ENCODE results near the gene KRTAP5-1.
"Not testable (repeated sequence)": the region's sequence is repeated elsewhere in the genome, so short reads cannot be mapped to it uniquely, and the experiment has no call there.

KRTAP5-1 gene, protein sequence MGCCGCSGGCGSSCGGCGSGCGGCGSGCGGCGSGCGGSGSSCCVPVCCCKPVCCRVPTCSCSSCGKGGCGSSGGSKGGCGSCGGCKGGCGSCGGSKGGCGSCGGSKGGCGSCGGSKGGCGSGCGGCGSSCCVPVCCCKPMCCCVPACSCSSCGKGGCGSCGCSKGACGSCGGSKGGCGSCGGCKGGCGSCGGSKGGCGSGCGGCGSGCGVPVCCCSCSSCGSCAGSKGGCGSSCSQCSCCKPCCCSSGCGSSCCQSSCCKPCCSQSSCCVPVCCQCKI

DNA sequence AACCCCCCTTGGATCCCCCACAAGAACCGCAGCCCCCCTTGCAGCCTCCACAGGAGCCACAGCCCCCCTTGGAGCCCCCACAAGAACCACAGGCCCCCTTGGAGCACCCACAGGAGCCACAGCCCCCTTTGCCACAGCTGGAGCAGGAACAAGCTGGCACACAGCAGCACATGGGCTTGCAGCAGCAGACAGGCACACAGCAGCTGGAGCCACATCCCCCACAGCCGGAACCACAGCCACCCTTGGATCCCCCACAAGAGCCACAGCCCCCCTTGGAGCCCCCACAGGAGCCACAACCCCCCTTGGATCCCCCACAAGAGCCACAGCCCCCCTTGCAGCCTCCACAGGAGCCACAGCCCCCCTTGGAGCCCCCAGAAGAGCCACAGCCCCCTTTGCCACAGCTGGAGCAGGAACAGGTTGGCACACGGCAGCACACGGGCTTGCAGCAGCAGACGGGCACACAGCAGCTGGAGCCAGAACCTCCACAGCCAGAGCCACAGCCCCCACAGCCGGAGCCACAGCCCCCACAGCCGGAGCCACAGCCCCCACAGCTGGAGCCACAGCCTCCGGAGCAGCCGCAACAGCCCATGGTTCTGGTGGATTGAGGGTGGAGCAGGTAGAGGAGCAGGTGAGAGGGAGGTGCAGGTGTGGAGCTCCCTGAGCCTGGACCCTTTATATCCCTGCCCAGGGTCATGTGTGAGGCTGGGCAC, at the start of gene KRTAP5-1:
TSS of gene KRTAP5-1 (minus strand) at position 623 of the 710 bp plus-strand sequence. CDS start at position 589, 34 bp downstream.
- DNase-seq = not testable (repeated sequence)

DNA sequence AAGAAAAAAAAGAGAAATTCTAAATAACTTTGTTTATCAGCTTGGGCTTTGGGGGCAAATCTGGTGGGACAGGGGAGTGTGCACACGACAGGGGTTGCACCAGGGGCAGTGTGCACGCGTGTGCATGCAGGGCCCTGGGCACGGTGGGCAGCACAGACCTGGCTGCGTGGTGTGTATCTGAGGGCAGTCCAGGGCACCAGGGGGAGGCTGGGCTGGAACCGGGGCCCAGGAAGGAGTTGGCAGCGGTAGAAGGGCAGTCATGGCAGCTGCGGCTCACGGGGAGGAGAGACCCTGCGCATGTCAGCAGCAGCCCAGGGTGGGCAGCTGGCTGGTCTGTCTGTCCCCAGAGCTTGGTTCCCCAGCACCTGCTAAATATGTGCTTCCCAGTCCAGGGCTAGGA, 48.8 kb upstream of the KRTAP5-1 start:
- DNase-seq = no peak

DNA sequence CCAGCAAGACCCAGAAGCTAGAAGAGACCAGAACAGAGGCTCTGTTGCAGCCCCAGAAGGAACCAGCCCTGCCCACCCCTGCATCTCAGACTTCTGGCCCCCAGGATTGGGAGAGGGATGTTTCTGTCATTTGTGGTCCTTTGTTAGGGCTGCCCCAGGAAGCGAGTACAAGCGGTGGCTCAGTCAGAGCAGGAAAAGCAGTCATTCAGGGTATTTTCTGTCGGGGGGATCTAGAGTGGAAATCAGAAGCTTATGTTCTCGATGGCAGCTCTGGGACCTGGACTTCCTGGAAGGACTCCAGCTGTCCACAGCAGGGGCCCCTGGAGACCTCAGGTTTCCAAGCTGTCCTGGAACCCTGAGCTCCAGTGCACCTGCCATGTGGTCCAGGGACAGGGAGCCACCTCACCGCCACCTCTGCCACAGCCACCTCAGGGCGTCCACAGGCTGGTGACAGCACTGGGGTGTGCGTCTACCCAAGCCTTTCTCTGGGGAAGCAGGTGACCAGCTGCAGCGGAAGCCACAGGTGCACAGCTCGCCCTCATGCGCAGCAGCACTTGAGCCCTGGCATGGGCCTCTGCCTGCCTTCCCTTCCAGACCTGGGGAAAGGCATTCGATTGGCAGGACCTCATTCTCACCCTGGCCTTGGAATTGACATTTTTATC, 47.1 kb upstream of the KRTAP5-1 start:
- no peak for DNase-seq

DNA sequence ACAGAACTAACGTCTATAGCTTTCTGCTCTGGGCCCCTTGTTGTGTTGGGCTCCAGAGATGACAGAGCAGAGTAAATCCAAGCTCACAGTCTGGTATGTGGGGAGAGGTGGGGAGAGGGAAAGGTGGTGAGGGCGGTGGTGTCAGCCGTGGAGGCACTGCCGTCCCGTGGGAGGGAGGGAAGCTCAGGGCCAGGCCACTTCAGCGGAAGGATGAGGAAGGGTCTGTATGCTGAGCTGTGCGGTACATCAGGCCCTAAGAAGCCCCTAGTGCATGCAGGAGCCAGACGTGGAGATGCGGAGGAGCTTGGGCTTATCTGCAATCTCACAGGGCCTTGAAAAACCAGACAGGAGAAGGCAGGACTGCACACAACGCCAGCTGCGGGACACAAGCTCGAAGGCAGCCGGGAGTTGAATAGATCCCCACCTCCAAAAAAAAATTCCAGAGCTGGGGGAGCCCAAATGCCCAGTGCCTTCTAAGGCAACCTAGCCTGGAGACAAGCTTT, 46.0 kb upstream of the KRTAP5-1 start:
- no peak for DNase-seq

DNA sequence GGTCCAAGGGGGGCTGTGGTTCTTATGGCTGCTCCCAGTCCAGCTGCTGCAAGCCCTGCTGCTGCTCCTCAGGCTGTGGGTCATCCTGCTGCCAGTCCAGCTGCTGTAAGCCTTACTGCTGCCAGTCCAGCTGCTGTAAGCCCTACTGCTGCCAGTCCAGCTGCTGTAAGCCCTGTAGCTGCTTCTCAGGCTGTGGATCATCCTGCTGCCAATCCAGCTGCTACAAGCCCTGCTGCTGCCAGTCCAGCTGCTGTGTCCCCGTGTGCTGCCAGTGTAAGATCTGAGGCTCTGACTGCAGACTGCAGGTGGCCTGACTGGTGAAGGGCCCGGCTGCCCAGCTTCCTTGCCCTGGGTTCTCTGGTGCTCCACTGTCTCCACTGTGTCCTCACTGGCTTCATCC, 45.2 kb upstream of the KRTAP5-1 start:
- DNase-seq = no peak

DNA sequence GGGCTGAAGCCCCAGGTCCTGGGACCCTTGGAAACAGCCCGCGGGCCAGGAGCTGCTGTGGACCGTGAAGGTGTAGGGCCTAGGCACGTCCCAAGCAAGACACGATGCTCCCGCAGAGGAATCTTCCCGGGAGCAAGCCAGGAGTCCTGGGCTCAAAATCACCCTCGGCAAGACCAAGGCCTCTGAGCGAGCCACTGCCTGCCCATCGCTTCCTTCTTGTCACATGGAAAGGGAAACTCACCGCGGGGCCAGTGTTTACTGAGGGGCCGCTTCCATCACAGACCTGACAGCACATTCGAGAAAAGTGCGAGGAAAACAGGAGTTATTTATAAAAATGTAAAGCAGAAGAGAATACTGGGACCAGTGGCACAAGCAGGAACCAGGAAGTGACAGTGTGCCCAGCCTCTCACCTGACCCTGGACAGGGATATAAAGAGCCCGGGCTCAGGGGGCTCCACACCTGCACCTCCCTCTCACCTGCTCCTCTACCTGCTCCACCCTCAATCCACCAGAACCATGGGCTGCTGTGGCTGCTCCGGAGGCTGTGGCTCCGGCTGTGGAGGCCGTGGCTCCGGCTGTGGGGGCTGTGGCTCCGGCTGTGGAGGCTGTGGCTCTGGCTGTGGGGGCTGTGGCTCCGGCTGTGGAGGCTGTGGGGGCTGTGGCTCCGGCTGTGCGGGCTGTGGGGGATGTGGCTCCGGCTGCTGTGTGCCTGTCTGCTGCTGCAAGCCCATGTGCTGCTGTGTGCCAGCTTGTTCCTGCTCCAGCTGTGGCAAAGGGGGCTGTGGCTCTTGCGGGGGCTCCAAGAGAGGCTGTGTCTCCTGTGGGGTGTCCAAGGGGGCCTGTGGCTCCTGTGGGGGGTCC, 44.5 kb upstream of the KRTAP5-1 start, which contains the start of gene KRTAP5-5:
TSS of gene KRTAP5-5 (plus strand) at position 450 of the 860 bp plus-strand sequence. CDS start at position 516, 66 bp downstream.
- DNase-seq = no peak

DNA sequence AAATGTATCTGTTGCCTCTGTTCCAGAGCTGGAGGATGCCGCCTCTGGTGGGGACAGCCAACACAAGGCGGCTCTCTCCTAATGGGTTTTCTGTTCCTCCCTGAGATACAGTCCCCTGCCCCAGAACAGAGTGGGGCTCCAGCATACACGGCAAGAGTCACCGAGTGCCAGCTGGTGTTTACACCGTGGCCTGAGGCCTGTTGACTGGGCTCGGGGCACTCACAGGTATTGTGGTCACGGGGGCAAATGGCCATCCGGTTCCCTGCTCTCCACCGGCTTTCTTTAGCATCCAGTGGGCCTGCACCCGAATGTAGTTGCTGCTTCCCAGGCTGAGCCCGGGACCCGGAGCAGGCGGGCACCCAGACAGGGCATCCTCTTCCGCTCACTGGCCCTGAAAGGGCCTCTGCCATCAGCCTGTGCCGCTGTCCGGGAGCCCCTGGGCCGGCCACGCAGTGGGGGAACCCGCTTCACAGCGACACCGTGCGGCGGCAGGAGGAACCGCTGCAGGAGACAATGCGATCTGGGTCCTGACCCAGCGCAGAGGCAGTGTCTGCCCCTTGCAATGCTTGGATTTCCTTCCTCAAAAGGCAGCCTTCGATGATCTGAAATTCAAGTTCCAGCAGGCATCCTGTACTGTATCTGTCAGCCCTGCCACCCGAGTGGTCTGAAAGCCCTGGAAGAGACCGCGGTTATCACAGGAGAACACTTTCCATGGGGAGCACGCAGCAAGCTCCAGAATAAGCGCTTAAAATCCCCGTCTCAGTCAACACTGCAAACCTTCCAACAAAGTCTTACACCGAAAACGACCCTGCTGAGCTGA, 43.6 kb upstream of the KRTAP5-1 start:
- peak; percentile 83 for DNase-seq

DNA sequence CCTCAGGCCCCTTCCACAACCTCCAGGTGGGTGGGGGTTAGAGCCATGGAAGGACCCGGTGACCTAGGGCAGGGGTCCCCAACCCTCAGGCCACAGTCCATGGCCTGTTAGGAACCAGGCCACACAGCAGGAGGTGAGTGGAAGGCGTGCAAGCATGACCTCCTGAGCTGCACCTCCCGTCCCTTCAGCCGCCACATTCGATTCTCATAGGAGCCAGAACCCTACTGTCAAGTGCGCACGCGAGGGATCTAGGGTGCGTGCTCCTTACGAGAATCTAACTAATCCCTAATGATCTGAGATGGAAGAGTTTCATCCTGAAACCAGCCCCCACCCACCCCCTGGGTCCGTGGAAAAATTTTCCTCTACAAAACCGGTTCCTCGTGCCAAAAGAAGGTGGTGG, 40.5 kb upstream of the KRTAP5-1 start:
- DNase-seq = no peak

DNA sequence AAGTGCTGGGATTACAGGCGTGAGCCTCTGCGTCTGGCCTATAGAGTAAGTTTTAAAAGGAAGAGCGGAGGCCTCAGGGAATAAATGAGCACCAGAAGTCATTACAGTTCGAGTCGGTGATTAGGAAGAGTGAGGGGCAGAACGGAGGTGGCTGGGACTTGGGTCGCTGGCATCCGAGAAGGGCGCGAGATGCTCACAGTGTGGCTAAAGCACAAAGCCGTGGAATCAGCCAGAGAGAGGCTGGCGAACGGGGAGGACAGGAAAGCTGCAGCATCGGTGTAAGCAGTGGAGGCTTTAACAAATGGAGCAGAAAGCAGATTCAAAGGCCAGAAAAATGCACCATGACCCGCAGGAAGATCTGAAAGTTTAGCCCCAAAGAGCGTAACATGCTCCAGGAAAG, 39.5 kb upstream of the KRTAP5-1 start:
- DNase-seq = no peak

DNA sequence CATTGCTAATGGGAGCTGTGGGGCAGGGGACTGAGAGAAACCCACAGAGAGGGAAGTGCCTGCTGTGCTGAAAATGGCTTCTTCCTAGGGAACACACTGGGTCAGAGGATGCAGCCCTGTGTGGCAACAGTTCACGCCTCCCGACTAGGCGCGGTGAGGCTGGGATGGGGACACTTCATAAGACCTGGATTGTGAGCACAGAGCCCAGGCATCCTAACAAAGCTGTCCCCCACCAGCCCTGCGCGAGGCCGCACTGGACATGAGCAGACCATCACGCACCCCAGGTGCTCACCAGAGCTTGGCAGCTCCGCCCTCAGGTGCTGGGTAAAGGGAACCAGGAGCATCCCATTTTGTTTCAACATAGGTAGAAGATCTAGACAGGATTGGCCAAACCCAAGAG, 38.6 kb upstream of the KRTAP5-1 start:
- DNase-seq = no peak

DNA sequence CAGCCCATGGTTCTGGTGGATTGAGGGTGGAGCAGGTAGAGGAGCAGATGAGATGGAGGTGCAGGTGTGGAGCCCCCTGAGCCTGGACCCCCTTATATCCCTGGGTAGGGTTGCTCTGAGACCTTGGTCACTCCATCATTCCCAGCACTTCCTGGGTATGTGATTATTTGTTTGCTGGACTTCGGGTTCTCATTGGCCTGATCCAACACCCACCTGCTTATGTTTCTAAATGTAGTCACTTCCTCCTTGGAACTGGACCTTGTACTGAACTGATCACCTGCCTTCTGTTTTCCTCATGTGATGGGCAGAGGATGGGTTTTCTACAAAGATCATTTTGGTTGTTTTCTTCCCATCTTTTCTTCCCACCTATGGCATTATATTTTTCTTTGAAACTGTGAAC, 37.0 kb upstream of the KRTAP5-1 start, which contains the start of gene KRTAP5-4:
TSS of gene KRTAP5-4 (minus strand) at position 53 of the 400 bp plus-strand sequence. CDS start at position 8, 45 bp downstream.
- no peak for DNase-seq

DNA sequence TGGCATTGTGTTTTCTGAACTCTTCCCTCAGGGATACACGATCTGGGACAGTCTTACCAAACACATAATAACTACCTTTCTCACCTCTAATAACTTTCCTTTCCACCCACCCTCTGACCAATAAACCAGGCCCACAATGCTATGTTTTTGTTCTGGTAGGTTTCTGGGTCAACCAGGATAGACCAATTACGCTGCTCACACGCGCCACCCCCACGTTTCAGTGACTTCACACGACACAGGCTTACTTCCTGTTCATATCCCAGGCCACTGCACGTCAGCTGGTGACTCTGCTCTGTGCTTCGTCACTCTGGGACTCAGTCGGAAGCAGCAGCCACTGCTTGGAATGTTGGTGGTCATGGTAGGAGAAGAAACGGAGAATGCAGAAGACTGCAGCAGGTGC, 34.4 kb upstream of the KRTAP5-1 start:
- no peak for DNase-seq

DNA sequence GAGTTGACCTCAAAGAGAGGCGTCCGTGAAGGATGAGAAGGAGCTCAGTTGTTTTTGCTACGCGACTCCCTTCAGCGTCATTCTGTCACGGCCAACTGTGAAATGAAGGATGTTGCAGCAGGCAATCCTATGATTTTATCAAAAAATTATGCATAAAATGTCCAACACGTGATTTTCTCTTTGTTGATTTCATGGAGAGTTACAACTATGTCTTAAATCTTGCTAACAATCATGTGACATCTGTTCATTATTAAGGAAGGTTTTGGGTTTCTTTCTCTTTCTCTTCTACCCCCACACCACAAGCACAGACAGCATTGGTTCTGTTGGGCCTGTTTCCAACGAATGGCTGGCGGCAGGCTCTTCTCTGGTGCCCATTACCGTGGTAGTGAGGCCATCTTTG, 33.1 kb upstream of the KRTAP5-1 start:
- no peak for DNase-seq

DNA sequence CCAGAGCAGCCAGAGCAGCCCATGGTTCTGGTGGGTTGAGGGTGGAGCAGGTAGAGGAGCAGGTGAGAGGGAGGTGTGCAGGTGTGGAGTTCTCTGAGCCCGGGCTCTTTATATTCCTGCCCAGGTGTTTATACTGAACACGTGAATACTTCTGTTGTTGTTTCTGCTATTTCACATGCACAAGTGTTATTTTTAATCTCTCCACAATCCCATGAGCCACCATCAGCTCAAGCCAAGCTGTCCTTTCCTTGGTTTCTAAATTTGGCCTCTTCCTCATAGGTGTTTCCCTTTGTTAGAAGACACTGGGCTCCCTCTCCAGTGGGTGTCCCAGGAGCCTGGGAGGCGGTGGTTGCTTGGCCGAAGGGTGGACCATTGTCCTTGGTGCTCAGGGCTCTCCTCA, 23.3 kb upstream of the KRTAP5-1 start, which contains the start of gene KRTAP5-3:
TSS of gene KRTAP5-3 (minus strand) at position 101 of the 400 bp plus-strand sequence. CDS start at position 23, 78 bp downstream.
- no peak for DNase-seq

DNA sequence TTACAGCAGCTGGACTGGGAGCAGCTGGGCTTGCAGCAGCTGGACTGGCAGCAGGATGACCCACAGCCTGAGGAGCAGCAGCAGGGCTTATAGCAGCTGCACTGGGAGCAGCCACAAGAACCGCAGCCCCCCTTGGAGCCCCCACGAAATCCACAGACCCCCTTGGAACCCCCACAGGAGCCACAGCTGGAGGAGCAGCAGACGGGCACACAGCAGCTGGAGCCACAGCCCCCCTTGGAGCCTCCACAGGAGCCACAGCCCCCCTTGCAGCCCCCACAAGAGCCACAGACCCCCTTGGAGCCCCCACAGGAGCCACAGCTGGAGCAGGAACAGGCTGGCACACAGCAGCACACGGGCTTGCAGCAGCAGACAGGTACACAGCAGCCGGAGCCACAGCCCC, 22.8 kb upstream of the KRTAP5-1 start:
- DNase-seq = not testable (repeated sequence)

DNA sequence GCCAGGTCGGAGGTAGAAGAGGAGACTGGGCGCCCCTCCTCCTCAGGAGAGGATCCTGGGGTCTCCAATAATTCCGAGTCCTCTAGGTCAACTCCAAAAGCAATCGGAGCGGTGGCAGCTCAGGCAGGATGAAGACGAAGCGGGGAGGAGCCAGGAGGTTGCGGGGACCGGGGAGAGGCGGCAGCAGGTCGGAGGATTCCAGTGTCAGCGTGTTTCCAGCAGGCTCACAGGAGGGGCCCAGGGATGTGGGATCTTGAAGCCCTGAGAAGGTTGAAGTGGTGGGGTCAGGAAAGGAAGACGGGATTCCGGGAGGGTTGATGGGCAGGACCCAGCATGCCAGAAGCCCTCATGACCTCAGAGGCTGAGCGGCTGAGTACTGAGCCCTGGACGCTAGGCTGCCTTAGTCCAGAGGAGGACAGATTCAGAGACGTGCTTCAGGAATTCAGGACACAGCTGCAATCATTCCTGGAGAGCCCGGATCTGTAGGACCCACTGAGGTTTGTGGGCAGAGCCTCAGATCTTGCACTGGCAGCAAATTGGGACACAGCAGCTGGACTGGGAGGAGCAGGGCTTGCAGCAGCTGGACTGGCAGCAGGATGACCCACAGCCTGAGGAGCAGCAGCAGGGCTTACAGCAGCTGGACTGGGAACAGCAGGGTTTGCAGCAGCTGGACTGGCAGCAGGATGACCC, 22.2 kb upstream of the KRTAP5-1 start:
- DNase-seq = not testable (repeated sequence)

DNA sequence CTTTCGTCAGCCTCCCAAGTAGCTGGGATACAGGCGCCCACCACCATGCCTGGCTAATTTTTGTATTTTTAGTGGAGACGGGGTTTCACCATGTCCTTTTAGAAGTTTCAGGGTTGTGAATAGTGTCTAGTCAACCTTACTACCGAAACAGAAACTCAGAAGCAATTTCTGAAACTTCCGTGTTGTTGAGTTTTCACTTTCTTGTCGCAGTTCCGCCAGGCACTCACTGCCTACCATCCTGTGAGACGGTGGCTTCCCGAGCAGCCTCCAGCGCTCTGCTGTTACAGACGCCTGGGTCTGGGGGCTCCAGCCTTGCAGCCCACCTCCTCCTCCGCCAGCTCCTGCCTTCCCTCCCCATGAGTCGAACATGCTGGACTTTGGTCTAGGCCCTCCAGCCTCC, 20.8 kb upstream of the KRTAP5-1 start:
- not testable (repeated sequence) for DNase-seq

DNA sequence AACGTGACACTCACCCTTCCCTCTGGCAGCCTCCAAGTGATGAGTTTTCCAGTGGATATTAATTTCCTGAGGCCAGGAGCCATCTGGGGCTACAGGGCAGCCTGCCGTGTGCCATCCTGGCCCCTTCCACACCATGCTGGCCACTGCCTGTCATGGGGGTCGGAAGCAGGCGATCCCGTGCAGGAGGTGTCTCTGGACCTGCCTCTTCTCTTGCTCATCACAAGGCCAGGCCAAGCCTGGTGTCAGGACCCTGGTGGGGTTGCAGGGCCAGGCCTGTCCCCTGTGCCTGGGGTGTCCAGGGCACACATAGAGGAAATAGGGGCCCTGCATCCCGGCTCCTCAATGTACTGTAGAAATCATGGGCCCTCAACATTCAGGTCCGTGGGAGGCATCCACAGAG, 19.6 kb upstream of the KRTAP5-1 start:
- no peak for DNase-seq

DNA sequence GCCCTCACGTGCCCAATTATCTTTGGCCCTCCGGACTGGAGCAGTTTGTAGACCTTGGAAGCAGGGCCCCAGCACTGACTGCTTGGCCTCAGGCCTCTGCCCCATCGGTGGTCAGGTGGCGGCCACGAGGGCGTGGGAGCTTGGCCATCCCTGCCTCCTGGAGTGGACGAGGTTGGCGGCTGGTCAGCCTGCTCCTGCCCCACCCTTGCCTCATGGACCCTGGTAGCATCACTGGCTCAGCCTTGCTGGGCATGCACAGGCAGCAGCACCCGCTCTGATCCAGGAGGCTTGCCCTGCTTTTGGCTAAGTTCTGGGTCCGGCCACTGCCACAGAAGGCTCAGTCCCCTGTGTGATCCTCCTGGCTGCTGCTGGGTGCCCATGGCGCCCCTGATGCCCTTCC, 19.1 kb upstream of the KRTAP5-1 start:
- no peak for DNase-seq

DNA sequence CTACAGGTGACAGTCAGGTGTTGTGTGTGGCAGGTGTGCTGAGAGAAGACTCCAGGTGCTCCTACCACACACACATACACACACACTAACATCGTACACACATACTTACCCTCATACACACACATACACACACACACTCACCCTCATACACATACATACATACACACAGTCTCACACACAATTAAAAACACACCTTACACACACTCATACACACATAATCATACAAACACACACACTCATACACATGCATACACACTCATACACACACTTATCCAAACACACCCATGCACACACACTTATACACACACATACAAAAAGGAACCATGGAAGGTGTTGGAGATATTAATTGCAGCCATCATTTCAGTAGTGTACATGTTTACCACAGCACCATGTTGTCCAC, 18.5 kb upstream of the KRTAP5-1 start:
- DNase-seq = no peak

DNA sequence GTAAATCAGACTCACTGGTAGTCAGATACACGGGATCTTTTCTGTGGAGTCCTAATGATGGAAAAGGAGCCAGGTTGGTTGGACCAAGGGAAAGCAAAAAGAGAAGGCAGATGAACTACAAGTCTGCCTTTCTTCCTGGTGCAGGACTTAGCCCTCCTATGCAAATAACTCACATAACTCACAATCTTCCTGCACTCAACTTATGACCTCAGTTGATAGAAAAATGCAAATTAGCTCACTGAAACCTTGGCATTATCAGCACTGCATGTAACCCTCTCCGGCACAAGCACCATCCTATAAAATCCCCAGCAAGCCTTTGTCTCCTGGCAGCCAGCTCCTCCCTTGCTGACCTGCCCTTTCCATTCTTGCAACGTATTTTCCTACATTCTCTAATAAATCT, 16.6 kb upstream of the KRTAP5-1 start:
- not testable (repeated sequence) for DNase-seq

Data from activated CD8-positive, alpha-beta memory T cell treated with anti-CD3 and anti-CD28 coated beads for 24 hours (primary cell).